Endothelial cell of umbilical vein (primary cell): ENCODE results near the gene LAMC1. TPM values are rescaled to one million over a fixed set of nuclear protein-coding genes. Genes with fewer than 3 reads are reported as not detected.

Experiments used
- BruUV-seq: library from RNA; stranded (reverse); fragments of 400-500 nt; replicated peaks from 2 replicates; lab custom pipeline; 2021; lab: Mats Ljungman, UMichigan
- CTCF ChIA-PET: fragments of 300-600, 350-600 bp; sonication (Branson Sonifier 250); formaldehyde crosslinking; loops from one replicate; lab custom pipeline; 2021; ENCODE audit warnings: antibody characterized with exemption, inconsistent platforms; lab: Charles Lee
- POLR2A ChIA-PET: fragments of 300-600, 350-600 bp; sonication (Branson Sonifier 250); formaldehyde crosslinking; loops from one replicate; lab custom pipeline; 2021; ENCODE audit warnings: antibody characterized with exemption, inconsistent platforms; lab: Charles Lee
- DNase-seq: peaks from one replicate; pipeline ENCODE4 v3.0.0-alpha.2; 2011; ENCODE audit warnings: low read depth, low spot score
- FAIRE-seq: peaks from 2 replicates; lab custom pipeline; 2011; peaks lifted over from hg19 to GRCh38; lab: Jason Lieb, UNC
- H2AFZ ChIP-seq: 2 replicates; pipeline ENCODE4 v1.6.0; 2012; ENCODE audit warnings: low read depth, low read length, control low read depth, inconsistent platforms
- H3K27ac ChIP-seq: 2 replicates; pipeline ENCODE4 v1.5.1; 2011; ENCODE audit warnings: low read depth, mild to moderate bottlenecking, control low read depth, low read length, moderate library complexity; ENCODE audit not compliant: insufficient read depth
- H3K27me3 ChIP-seq, 2 experiments: 2 replicates each; pipeline versions ENCODE4 v1.6.0 to v1.6.1; 2011; ENCODE audit warnings: low read length in 2 of 2, mixed read lengths in 1 of 2; ENCODE audit not compliant: control insufficient read depth in 2 of 2, insufficient read depth in 2 of 2
- H3K36me3 ChIP-seq, 2 experiments: 2 replicates in 1 of 2; 3 replicates in 1 of 2; pipeline ENCODE4 v1.5.1; 2011; ENCODE audit warnings: low read length in 2 of 2, mild to moderate bottlenecking in 1 of 2, moderate library complexity in 1 of 2; ENCODE audit not compliant: control insufficient read depth in 2 of 2, insufficient read depth in 2 of 2; ENCODE audit errors: extremely low read depth in 1 of 2
- H3K4me1 ChIP-seq: 3 replicates; pipeline ENCODE4 v1.5.1; 2011; ENCODE audit warnings: mild to moderate bottlenecking, low read length; ENCODE audit not compliant: control insufficient read depth, insufficient read depth; ENCODE audit errors: extremely low read depth
- H3K4me2 ChIP-seq: 2 replicates; pipeline ENCODE4 v1.6.1; 2011; ENCODE audit warnings: low read length, control low read depth, mixed read lengths; ENCODE audit not compliant: insufficient read depth
- H3K4me3 ChIP-seq, 3 experiments: fragments of 200-600 bp in 1 of 3; sonication (generic), shearing (Covaris generic) in 1 of 3; replicated peaks in 1 of 3; 2 replicates each; pipeline ENCODE4 v1.5.1; 2011 to 2016; ENCODE audit warnings: control low read depth in 3 of 3, low read length in 3 of 3, mild to moderate bottlenecking in 2 of 3, inconsistent platforms in 1 of 3, low read depth in 1 of 3, moderate library complexity in 1 of 3; ENCODE audit not compliant: insufficient read depth in 1 of 3
- H3K79me2 ChIP-seq: 2 replicates; pipeline ENCODE4 v1.6.0; 2012; ENCODE audit warnings: low read length, inconsistent platforms; ENCODE audit not compliant: control insufficient read depth, insufficient read depth
- H3K9ac ChIP-seq: replicated peaks from 2 replicates; pipeline ENCODE3; 2011; ENCODE audit warnings: low read length, control low read depth; ENCODE audit not compliant: insufficient read depth; ENCODE audit errors: extremely low read depth
- H3K9me1 ChIP-seq: replicated peaks from 3 replicates; pipeline ENCODE4 v1.6.0; 2011; ENCODE audit warnings: mild to moderate bottlenecking, low read length; ENCODE audit not compliant: control insufficient read depth, insufficient read depth; ENCODE audit errors: extremely low read depth
- H3K9me3 ChIP-seq: replicated peaks from 2 replicates; pipeline ENCODE4 v1.5.1; 2012; ENCODE audit warnings: low read length, inconsistent platforms; ENCODE audit not compliant: control insufficient read depth, insufficient read depth
- H4K20me1 ChIP-seq: replicated peaks from 2 replicates; pipeline ENCODE3; 2011; ENCODE audit warnings: mild to moderate bottlenecking, low read length; ENCODE audit not compliant: control insufficient read depth, insufficient read depth; ENCODE audit errors: extremely low read depth
- EZH2 ChIP-seq: IDR thresholded peaks from 2 replicates; pipeline ENCODE4 v1.6.1; 2012; ENCODE audit warnings: borderline replicate concordance, low read depth, mild to moderate bottlenecking, moderate library complexity, low read length, inconsistent platforms; ENCODE audit not compliant: severe bottlenecking
- FOS ChIP-seq: IDR thresholded peaks from 2 replicates; pipeline ENCODE4 v1.6.1; 2011; ENCODE audit warnings: mild to moderate bottlenecking, low read length, moderate library complexity, borderline replicate concordance; ENCODE audit not compliant: insufficient read depth
- GATA2 ChIP-seq: IDR thresholded peaks from 2 replicates; pipeline ENCODE4 v1.7.0; 2011; ENCODE audit warnings: low read depth, mild to moderate bottlenecking, moderate library complexity, mixed read lengths, low read length; ENCODE audit not compliant: insufficient read length, insufficient read depth
- JUN ChIP-seq: IDR thresholded peaks from 2 replicates; pipeline ENCODE4 v1.6.1; 2011; ENCODE audit warnings: borderline replicate concordance, low read depth; ENCODE audit not compliant: insufficient read length, insufficient read depth
- MYC ChIP-seq: IDR thresholded peaks from one replicate; pipeline ENCODE4 v1.6.1; 2011; ENCODE audit warnings: mild to moderate bottlenecking, low read depth, low read length
- POLR2A ChIP-seq: IDR thresholded peaks from 2 replicates; pipeline ENCODE4 v1.6.1; 2012; ENCODE audit warnings: low read depth, mild to moderate bottlenecking, control low read depth, low read length
- POLR2AphosphoS5 ChIP-seq: IDR thresholded peaks from 2 replicates; pipeline ENCODE4 v1.6.1; 2012; ENCODE audit warnings: low read depth, mild to moderate bottlenecking, control low read depth, low read length, moderate library complexity; ENCODE audit not compliant: insufficient read depth
- dilution Hi-C: fragments of 300-500 bp; cut with MboI; formaldehyde crosslinking; loops from one replicate; pipeline ENCODE4 v1.15.0; 2019; ENCODE audit warnings: low sequenced_read_pairs; ENCODE audit not compliant: extremely low pct_ligation_motif_present
- intact Hi-C: fragments of 100-400 bp; cut with micrococcal nuclease; formaldehyde crosslinking; loops from one replicate; pipeline ENCODE4 v1.10.0; 2022
- polyA plus RNA-seq, 4 experiments: library from polyadenylated mRNA; depleted of rRNA in 3 of 4; stranded (reverse) in 3 of 4; unstranded in 1 of 4; fragments of >200 nt; gene quantifications; 2 replicates each; pipeline versions ENCODE4 v1.2.1 to v1.2.3, GENCODE V29; 2011 to 2012; ENCODE audit warnings: missing spikeins in 1 of 4
- total RNA-seq: library from RNA; stranded (reverse); gene quantifications from 2 replicates; pipeline ENCODE4 v1.2.3, GENCODE V29; 2021
- TF ChIP-seq, protein P1 (sequence below), 2 donors: IDR thresholded peaks; 1 replicate in 1 of 2; 2 replicates in 1 of 2; pipeline ENCODE4 v1.5.1; 2011; ENCODE audit warnings: low read length in 2 of 2, mild to moderate bottlenecking in 2 of 2, moderate library complexity in 2 of 2, control low read depth in 1 of 2, inconsistent platforms in 1 of 2, low read depth in 1 of 2; ENCODE audit not compliant: insufficient read depth in 1 of 2; ENCODE audit errors: extremely low read depth in 1 of 2
- TF ChIP-seq, protein P2 (sequence below): IDR thresholded peaks from 2 replicates; pipeline ENCODE4 v1.6.1; 2011; ENCODE audit not compliant: insufficient read depth, insufficient read length

The LAMC1 gene
- total and polyA plus RNA-seq, 2 donors (not counting 3 experiments of a cell fraction or from before 2014, with no cell fraction given): 92.5 to 216 TPM

DNA sequence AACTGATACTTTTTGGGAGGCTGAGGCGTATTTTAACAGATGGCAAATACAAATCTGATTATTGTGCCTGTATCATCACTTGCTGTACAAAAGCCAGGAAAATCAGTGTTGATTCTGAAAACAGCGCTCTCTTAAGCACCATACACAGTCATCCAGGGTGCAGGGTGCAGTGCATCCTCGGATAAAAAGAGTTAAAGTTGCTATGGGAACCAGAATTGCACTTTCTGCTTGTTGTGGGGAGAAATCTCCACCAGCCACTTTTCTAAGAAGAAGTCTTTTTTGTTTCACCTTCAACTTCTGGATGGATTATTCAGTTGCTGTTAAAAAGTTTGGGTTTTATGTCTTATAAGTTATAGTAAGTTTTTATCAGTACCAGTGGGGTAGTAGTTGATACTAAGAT lies 3.8 kb downstream of the LAMC1 start:
- no peak overlapping the region for H3K27ac ChIP-seq
- dilution Hi-C loops: no loop called here
- H3K4me2 ChIP-seq: no peak overlapping the region
- H3K4me1 ChIP-seq: peaks cover 37% of the 10 kb centered on the region
- no peak overlapping the region for H3K4me3 ChIP-seq
- H3K79me2 ChIP-seq: peaks cover 87% of the 10 kb centered on the region
- H3K9me3 ChIP-seq: no peaks in the 10 kb centered on the region
- no TSS peak for BruUV-seq
- TF ChIP-seq POLR2A (no peak), FOS (no peak), JUN (no peak), EZH2 (no peak), POLR2AphosphoS5 (no peak), GATA2 (no peak), MYC (no peak)
- TF ChIP-seq, protein P1, sequence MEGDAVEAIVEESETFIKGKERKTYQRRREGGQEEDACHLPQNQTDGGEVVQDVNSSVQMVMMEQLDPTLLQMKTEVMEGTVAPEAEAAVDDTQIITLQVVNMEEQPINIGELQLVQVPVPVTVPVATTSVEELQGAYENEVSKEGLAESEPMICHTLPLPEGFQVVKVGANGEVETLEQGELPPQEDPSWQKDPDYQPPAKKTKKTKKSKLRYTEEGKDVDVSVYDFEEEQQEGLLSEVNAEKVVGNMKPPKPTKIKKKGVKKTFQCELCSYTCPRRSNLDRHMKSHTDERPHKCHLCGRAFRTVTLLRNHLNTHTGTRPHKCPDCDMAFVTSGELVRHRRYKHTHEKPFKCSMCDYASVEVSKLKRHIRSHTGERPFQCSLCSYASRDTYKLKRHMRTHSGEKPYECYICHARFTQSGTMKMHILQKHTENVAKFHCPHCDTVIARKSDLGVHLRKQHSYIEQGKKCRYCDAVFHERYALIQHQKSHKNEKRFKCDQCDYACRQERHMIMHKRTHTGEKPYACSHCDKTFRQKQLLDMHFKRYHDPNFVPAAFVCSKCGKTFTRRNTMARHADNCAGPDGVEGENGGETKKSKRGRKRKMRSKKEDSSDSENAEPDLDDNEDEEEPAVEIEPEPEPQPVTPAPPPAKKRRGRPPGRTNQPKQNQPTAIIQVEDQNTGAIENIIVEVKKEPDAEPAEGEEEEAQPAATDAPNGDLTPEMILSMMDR (IDR thresholded peaks at IDR 0.05; ENCODE audit: extremely low read depth in 1 of 2, insufficient read depth in 1 of 2, low read depth in 1 of 2, low read length in 2 of 2): no peak
- TF ChIP-seq, protein P2, sequence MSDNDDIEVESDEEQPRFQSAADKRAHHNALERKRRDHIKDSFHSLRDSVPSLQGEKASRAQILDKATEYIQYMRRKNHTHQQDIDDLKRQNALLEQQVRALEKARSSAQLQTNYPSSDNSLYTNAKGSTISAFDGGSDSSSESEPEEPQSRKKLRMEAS: no peak
- ChIA-PET CTCF (interaction anchor here (1.0 to 6.0 kb wide), 9 partner anchors 13 to 208 kb away, joined by 3 to 49 read pairs (median 4); no protein-coding TSS in a partner anchor), POLR2A (no interaction called here)
- no peak overlapping the region for H2AFZ ChIP-seq
- H3K9me1 ChIP-seq: no peaks in the 10 kb centered on the region
- intact Hi-C loops: loop anchor here (2.0 kb wide), 1 partner anchor 14 kb away; no protein-coding TSS in a partner anchor
- no peaks in the 10 kb centered on the region for H4K20me1 ChIP-seq
- no peaks in the 10 kb centered on the region for H3K27me3 ChIP-seq
- DNase-seq (no peak), FAIRE-seq (no peak)
- no peak overlapping the region for H3K9ac ChIP-seq
- H3K36me3 ChIP-seq: peaks cover 0 to 3% of the 10 kb centered on the region in 2 experiments
